Sciatic nerve (tissue), 2 donors: ENCODE results near the gene PTGDS. TPM values are rescaled to one million over a fixed set of nuclear protein-coding genes. Genes with fewer than 3 reads are reported as not detected.

Experiments
- ATAC-seq: fragments of 200-7000 bp; cut with Tn5 transposase; one replicate; pipeline ENCODE4 v1.9.1; 2020; ENCODE audit warnings: mild to moderate bottlenecking, moderate library complexity
- DNase-seq: peaks from one replicate; pipeline ENCODE4 v3.0.0-alpha.2; 2020; ENCODE audit warnings: low spot score
- intact Hi-C: fragments of 100-400 bp; cut with DNase I; formaldehyde crosslinking; loops from one replicate; pipeline ENCODE4 v1.14.2; 2022
- total RNA-seq: library from RNA; stranded (reverse); fragmentation: NEBNext Ultra II Directional; extraction: Animal tissue kit (Norgen Biotek cat#: 25700); gene quantifications from one replicate; pipeline ENCODE4 v1.2.1, GENCODE V29; 2021
- donor health status: DM: no; HTN: no; CAD: no.
- donor health status: DM: no; HTN: no; CAD: no.

Gene PTGDS
- total RNA-seq, 1 donor from 2014 or later = 1,668 TPM

DNA sequence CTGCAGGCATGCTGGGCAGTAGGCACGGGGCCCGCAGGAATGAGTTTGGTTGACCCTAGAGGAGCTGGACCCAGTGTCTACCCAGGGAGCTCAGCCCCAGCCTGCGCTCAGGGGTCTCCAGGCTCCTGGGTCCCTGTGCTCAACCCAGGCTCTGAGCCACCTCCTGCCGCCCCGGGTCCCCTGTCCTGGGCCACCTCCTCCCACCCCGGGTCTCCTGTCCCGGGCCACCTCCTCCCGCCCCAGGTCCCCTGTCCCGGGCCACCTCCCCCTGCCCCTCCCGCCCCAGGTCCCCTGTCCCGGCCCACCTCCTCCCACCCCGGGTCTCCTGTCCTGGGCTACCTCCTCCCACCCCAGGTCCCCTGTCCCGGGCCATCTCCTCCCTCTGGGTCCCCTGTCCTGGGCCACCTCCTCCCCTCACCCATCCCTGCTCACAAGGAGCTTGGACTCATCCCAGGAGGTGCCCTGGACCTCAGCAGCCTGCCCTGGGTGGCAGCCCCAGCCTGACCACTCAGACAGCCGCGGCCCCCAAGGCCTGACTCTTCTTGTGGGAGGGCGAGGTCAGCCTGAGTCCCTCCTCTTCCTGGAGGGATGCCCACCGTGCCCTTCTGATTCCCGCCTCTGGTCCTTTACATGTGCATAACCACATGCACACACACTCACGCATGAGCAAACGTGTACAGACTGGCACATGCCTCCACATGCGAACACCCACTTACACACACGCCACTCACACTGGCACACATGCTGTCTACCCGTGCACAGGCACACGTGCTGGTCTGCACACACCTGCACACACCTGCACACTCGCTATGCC, 22.8 kb upstream of the PTGDS start:
- no peak for DNase-seq
- ATAC-seq = no peak
- intact Hi-C loops = no loop called here

DNA sequence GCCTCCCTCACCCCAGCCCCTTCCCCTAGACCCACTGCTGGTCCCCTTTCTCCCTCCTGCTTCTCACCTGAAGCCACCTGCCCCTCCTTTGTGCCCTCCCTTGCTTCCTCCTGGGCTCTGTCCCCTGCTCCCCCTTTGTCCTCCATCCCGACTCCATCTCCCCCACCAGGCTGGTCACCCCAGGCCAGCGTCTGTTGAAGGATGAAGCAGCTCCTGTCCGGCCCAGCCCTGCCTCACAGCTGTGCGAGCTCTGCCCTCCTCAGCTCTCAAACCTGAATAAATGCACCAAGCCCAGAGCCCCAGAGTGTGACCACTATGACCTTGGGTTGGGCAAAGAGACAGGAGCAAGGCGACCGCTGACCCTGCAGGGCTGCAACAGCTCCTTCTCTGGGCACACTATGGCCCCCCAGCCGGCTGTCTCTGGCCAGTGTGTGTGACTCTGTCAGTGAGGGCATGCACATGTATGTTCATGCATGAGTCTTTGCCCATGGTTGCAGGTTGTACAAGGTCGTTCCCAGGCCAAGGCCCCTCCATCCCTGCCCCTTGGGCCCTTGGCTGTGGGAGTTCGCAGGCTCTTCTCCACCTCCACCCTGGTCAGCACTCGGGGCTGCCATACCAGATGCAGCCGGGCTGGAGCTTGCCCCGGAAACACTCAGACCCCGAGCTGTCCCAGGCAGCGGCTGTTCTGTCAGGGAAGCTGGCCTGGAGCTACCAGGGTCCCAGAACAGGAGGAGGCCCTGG, 21.9 kb upstream of the PTGDS start:
- intact Hi-C loops = no loop called here
- no peak for ATAC-seq
- no peak for DNase-seq

DNA sequence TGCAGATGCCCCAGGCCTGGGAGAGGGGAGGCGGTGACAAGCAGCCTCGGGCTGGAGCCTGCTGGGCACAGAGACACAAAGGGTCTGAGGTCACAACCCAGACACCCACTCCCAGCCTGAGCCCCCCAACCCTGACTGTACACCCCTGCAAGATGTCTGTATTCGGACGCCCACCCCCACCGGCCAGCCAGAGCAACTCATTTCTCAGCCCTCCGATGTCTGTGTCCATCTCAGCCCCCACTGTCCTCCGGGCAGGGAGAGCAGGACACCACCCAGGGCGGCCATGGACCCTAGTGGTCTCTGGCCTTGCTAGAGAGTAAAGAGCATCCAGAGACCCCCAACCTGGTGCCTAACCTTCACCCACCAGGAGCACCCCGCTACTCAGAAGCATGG, 21.4 kb upstream of the PTGDS start:
- ATAC-seq = no peak
- intact Hi-C loops = no loop called here
- no peak for DNase-seq

DNA sequence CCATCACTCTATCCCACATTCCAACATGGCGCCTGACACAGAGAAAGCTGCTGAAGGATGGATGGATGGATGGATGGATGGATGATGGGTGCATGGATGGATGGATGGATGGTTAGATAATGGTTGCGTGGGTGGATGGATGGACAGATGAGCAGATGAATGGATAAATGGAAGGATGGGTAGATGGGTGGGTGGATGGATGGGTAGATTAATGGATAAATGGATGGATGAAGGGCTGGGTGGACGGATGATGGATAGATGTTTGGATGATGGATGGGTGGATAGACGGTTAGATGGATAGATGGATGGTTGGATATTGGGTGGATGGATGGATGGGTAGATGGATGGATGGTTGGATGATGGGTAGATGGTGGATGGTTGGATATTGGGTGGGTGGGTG, 20.7 kb upstream of the PTGDS start:
- DNase-seq (no peak), ATAC-seq (no peak)
- intact Hi-C loops = no loop called here

DNA sequence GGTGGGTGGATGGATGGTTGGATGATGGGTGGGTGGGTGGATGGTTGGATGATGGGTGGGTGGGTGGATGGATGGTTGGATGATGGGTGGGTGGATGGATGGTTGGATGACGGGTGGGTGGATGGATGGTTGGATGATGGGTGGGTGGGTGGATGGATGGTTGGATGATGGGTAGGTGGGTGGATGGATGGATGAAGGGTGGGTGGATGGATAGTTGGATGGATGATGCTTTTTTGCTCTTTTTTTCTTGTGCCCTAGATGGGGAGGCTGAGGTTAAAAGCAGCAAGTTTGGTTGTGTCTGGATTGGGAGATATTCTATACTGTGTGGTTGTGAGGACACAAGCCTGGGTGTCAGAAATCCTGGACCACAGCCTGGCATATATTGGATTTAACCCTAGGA, 19.8 kb upstream of the PTGDS start:
- ATAC-seq (no peak), DNase-seq (no peak)
- intact Hi-C loops = no loop called here

DNA sequence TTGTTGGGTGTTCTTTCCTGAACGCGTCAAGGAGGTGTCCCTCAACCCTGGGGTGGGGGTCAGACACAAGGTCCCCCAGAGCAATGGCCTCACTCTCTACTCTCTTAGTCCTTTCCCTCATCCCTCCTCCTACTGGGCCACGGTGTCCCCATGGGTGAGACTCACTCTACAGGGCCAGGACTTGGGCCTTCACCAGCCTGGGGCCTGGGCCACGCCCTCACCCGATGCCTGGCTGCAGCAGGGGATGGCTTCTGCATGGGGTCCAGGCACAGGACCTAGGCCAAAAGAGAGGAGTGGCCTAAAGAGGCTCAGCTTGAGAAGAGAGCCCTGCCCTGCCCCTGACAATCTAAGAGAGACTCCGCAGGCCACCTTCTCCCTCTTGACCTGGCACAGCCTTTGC, 19.4 kb upstream of the PTGDS start:
- intact Hi-C loops = no loop called here
- no peak for DNase-seq
- no peak for ATAC-seq

DNA sequence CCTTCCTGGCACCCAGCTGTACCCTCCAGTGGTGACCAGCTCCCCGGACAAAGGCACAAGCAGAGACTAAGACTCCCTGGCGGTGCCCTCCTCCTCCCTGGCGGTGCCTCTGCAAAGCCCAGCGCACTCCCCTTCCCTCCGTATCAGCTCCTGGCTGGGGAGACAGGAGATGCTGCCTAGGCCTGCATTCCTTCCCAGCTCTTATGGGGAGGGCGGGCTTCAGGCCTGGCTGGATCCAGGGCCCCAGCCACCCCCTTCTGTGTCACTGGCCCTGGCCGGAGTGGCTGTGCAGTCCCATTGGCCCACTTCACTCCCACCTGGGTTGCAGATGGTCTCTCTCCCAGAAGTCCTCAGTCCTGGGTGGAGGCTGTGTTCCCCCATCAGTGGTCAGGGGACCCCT, 18.8 kb upstream of the PTGDS start:
- DNase-seq (no peak), ATAC-seq (no peak)
- intact Hi-C loops = no loop called here

DNA sequence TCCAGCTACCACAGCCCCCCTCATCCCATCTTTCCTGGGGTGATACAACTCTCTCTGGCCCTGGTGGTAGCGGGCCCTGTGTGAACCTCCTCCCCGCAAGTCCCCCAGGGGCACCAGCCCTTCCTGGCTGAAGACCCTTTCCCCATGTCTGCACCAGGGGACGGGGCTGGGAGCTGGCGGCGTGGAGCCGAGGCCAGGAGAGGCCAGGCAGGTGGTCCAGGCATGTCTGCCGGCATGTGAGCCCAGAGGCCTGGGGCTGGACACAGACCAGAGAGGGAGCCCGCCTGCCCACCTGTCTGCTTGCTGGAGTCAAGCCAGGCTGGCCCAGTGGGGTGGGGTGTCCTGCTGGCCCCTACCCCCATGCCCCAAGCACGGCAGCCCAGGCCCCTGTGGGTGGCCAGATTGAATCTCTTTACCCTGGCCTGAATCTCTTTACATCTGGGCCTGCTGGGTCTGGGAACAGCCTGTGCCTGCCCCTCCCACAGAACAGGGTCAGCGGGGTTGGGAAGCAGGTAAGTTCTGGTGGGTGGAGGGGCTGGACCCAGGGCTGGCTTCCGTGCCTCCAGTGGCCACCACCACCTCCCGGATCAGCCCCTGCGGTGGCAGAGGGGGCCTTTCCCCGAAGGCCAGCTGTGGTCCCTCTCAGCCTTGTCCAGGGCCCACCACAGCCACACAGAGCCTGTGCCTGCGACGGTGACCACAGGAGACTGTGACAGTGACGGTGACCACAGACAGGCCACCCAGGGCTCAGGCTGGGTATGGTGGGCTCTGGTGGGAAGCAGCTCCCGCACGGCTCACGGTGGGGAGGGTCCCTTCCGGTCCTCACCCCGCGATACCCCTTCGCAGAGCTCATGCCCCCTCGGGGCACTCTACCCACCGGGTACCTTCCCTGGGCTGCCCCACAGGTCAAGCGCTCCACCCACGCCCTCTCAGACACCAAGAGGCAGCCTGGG, 18.1 kb upstream of the PTGDS start:
- intact Hi-C loops = no loop called here
- DNase-seq (no peak), ATAC-seq (no peak)

DNA sequence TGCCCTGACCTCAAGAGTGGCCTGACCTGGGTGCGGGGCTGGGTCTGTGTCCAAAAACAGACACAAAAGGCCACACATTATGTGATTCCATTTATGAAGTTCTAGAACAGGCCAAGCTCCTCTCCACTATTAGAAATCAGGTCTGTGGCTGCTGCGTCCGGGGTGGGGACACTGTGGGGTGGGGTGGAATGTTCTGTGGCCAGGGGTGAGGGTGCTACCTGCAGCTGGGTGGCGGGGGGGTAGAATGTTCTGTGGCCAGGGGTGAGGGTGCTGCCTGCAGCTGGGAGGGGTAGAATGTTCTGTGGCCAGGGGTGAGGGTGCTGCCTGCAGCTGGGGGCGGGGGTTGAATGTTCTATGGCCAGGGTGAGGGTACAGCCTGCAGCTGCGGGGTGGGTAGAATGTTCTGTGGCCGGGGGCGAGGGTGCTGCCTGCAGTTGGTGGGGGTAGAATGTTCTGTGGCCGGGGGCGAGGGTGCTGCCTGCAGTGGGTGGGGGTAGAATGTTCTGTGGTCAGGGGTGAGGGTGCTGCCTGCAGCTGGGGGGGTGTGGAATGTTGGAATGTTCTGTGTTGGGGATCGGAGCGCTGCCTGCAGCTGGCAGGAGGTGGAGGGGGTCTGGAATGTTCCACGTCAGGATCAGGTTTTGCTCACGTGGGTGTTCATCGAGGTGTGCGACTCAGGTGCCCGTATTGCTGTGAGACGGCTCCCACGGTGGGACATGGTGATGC, 16.9 kb upstream of the PTGDS start:
- ATAC-seq (peak; percentile 1), DNase-seq (no peak)
- intact Hi-C loops = no loop called here

DNA sequence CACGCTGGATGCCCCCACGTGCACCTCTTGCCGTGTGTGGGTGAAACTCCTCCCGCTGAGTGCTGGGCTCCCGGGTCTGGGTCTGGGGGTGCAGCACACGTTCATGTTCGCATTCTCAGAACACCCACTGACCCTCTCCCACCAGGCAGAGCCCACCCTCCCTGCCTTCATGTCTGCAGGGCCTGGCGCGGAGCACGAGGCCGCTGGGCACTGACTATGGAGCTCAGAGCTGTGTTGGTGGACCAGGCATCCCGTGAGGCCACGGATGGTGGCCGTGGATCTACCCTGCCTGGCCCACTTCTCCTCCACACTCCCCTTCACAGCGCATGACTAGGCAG, 16.4 kb upstream of the PTGDS start:
- intact Hi-C loops = no loop called here
- DNase-seq (no peak), ATAC-seq (no peak)

DNA sequence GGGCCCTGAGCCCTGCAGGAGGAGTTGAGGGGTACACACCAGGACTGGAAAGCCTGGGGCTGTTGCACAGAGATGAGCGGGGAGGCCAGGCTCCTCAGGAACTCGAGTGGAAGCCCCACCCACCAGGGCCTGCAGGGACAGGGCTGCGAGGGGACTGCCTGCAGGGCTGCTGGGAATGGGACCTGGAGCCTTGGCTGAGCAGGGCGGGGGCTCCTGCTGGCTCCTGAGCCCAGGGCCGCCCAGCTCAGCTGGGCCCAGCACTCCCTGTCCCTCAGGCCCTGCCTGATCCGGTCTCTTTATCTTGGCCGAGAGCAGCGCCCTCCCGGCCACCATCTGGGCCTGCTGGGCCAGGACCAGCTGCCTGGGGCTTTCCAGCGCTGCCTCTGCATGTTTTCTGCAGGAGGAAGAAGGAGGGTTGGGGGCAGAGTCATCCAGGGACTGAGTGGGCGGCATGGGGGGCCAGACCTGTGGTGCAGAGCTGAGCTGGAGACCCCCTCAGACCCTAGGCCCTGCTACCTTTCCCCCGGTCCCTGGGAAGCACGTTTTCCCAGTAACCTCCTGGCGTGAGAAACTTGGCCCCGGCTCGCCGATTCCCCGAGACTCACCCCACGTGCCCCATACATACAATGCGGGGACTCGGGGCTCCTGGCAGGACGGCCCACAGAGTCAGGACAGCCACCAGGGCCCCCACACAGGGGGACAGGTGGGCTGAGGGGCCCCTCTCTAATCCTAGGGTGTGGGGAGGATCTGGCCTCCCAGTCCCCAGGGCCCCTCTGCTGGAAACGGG, 15.8 kb upstream of the PTGDS start:
- intact Hi-C loops = no loop called here
- ATAC-seq (peak; percentile 87), DNase-seq (no peak)

DNA sequence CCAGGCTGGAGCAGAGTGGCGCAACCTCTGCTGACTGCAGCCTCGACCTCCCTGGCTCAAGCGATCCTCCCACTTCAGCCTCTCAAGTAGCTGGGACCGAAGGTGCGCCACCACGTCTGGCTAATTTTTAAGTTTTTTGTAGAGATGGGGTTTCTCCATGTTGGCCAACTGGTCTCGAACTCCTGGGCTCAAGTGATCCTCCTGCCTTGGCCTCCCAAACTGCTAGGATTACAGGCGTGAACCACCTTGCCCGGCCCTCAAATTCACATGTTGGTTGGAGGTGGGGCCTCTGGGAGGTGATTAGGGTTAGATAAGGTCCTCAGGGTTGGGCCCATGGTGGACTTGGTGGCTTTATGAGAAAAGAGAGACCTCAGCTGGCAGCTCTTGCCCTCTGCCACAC, 15.1 kb upstream of the PTGDS start:
- no peak for DNase-seq
- intact Hi-C loops = no loop called here
- ATAC-seq = no peak

DNA sequence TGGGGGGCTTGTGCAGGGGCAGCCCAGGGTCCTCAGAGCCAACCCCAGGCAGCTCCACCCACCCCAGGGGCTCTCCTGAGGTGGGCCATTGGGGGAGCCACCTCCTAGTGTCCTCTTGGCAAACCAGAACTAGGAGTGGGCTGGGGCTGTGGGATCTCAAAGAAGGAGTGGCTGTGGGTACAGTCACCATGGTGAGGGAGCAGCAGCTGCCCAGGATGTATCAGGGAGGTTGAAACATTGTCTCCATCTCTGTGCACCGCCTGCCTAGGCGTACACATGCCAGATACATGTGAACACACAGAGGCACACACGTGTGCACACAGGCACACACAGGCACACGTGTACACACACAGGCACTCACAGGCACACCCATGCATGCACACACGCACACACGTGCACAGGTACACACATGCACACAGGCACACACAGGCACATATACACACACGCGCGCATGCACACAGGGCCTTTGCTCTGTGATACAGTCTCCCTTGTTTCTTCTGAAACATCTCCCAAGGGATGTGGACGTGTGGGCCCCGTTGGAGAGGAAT, 14.5 kb upstream of the PTGDS start:
- intact Hi-C loops = no loop called here
- DNase-seq (no peak), ATAC-seq (no peak)

DNA sequence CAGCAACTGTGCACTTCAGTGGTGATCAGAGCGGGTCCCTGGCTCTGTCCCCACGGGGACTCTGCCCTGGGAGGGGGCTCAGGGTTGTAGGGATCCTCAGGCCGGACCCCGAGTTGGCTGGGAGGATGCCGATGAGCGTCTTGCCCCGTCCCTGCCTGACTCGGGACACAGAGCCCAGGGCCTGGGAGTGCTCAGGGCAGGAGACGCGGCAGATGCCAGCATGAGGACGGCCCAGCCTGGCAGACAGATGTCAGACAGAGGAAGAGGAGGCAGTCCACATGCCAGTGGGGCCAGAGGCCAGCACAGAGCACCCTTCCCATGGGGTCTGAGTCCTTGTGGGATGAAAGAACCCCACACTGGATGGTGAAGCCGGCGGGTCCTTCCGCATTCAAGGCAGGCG, 14.0 kb upstream of the PTGDS start:
- DNase-seq (no peak), ATAC-seq (no peak)
- intact Hi-C loops = no loop called here

DNA sequence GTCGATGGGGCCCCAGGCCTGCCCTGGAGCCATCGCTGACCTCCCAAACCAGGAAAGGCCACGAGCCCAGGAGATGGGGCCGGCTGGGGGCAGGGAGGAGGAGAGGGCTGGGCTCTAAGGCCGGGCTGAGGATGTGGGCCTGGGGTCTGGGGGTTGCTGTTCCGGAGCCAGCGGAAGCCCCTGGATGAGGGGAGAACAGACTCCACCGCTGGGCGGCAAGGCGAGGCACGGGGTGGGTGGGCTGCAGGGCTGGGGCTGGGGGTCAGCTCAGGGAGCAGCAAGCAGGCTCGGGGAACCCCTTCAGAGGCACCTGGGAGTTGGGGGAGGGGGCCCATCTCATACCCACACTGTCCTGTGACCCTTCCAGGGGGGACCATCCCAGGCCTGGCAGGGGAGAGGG, 13.6 kb upstream of the PTGDS start:
- intact Hi-C loops = no loop called here
- ATAC-seq (no peak), DNase-seq (no peak)

DNA sequence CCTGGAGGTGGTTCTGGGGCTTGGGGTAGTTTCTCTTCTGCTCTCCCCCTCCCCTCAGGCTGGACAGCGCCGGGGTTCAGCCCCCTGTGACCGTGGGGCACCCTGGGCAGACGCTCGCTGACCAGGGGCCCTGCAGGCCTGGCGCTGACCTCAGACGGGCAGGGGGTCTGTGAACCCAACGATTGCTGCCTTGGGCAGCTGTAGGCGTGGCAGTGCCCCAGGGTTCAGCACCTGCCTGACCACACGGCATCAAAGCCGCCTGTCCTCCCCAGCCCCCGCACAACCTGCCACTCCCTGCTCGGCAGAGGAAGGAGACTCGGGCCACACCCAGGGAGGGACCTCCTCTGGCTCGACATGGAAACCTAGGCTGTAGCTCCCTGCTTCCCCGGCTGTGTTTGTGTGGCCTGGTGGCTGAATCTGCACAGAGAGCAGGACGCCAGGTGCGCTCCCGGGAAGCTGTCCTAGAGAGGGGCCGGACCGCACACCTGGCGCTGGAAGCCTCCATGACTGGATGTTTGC, 13.1 kb upstream of the PTGDS start:
- intact Hi-C loops = no loop called here
- ATAC-seq = no peak

DNA sequence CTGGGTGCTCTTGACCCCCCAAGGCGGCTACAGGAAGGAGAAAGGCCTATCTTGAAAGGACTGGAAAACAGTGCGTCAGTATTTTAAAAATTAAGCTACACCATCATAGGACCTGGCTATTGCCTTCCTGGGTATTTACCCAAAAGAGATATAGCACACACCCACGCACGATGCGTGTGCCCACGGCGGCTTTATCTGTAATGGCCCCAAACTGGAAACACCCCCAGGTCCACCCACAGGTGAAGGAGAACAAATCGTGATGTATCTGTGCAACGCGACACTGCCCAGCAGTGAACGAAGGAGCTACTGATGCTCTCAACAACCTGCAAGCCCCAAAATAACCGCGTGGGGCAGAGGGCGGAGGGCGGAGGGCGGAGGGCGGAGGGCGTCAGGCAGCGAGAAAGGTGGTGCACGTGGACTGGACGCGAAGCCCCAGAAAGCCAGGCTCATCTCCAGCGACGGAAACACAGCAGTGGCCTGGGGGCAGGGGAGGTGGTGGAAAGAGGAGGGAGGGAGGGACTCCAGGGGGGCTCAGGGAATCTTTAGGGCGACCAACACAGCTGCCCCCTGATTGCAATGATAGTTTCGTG, 12.4 kb upstream of the PTGDS start:
- no peak for ATAC-seq
- intact Hi-C loops = no loop called here

More for the DNA sequence above, 13.1 kb upstream of the PTGDS start:
- DNase-seq = no peak

More for the DNA sequence above, 12.4 kb upstream of the PTGDS start:
- no peak for DNase-seq
